ENCODE results near the gene LILRB1. TPM values are rescaled to one million over a fixed set of nuclear protein-coding genes. Genes with fewer than 3 reads are reported as not detected.
"Not testable (repeated sequence)": the region's sequence is repeated elsewhere in the genome, so short reads cannot be mapped to it uniquely, and the experiment has no call there.

The LILRB1 gene
- total RNA-seq, 1 donor from 2014 or later, result not detected

DNA sequence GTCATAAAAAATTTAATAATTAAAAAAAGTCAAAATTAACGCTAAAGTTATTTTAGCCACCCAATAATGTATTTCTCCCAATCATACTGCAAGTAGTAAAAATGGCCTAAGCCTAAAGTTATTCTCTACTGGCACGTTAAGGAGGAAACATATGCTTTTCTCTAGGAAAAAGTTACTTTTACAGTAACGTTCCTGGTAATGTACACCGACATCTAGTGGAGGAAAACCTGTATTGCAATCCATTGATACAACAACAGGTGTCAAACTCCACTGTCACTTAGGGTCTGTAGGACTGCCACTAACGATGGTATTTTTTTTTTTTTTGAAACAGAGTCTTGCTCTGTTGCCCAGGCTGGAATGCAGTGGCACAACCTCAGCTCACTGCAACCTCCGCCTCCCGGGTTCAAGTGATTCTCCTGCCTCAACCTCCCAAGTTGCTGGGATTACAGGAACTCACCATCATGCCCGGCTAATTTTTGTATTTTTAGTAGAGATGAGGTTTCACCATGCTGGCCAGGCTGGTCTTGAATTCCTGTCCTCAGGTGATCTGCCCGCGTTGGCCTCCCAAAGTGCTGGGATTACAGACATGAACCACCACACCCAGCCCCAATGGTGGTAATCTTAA lies 46.0 kb downstream of the LILRB1 start:
- not testable (repeated sequence) for H3K4me1 Mint-ChIP-seq (ENCODE audit: low read depth); DNase-seq (ENCODE audit: low spot score); H3K4me3 Mint-ChIP-seq (ENCODE audit: low read depth); H3K9me3 Mint-ChIP-seq; H3K27me3 Mint-ChIP-seq (ENCODE audit: low read depth); H3K36me3 Mint-ChIP-seq (ENCODE audit: low read depth); H3K27ac Mint-ChIP-seq
- intact Hi-C loops (cut with micrococcal nuclease), result loop anchor here (1.0 kb wide), 1 partner anchor 198 kb away; no protein-coding TSS in a partner anchor

DNA sequence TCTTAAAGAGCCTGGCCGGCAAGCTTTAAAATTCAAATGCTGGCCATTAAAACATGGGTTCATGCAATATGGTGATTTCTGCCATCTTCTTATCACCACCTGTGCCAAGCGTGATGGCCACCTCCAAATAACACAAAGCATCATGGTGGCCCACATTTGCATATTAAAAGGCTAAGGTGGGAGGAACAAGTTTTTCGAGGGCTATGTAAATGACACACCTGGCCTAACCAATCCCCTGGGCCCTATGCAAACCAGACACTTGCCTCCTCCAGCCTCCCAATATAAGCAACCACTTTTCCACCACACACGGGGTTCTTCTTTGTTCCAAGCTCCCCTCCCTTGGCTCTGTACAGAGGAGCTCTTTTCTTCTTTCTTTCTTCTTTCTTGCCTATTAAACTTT lies 46.9 kb downstream of the LILRB1 start:
- Mint-ChIP-seq H3K36me3 (ENCODE audit: low read depth) (no peaks in the 10 kb centered on the region), H3K4me1 (ENCODE audit: low read depth) (no peaks in the 10 kb centered on the region), H3K4me3 (ENCODE audit: low read depth) (no peak overlapping the region), H3K27ac (no peak overlapping the region), H3K27me3 (ENCODE audit: low read depth) (no peaks in the 10 kb centered on the region), H3K9me3 (no peaks in the 10 kb centered on the region)
- no peak for DNase-seq (ENCODE audit: low spot score)
- intact Hi-C loops (cut with micrococcal nuclease), result no loop called here

DNA sequence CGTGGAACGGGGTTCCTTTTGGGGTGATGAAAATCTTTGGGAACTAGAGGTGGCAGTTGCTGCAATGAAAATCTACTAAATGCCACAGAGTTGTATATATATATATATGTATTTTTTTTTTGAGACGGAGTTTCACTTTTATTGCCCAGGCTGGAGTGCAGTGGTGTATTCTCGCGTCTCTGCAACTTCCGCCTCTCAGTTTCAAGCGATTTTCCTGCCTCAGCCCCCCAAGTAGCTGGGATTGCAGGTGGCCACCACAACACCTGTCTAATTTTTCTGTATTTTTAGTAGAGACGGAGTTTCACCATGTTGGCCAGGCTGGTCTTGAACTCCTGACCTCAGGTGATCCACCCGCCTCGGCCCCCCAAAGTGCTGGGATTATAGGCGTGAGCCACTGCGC lies 51.3 kb downstream of the LILRB1 start:
- H3K27ac Mint-ChIP-seq; H3K4me3 Mint-ChIP-seq (ENCODE audit: low read depth); DNase-seq (ENCODE audit: low spot score); intact Hi-C loops (cut with micrococcal nuclease); H3K36me3 Mint-ChIP-seq (ENCODE audit: low read depth); H3K27me3 Mint-ChIP-seq (ENCODE audit: low read depth); H3K4me1 Mint-ChIP-seq (ENCODE audit: low read depth); H3K9me3 Mint-ChIP-seq: not testable (repeated sequence)

DNA sequence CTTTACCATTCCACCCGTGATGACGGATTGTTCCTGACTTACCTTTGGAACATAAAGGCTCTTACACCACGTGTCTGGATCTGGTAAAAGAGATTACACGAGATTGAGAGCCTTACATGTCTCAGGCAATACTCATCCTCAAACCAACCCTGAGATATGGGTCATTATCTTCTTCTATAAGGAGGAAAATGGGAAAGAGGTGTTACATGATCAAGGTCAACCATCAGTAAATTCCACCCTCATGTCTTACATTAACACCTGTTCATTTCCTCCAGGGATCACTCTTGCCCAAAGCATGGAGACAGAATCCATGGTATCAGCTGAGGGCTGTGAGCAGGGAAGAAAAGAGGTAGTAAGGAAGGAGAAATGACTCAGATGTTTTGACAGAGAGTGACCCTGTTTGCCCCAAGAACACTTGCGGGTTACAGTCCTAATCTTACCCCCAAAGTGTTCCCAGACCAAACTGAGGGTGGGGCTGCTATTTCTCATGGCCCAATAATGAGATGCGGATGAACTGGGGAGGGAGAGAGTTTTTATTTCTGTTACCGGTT lies 52.1 kb downstream of the LILRB1 start:
- Mint-ChIP-seq H3K9me3 (no peaks in the 10 kb centered on the region), H3K4me3 (ENCODE audit: low read depth) (no peak overlapping the region), H3K36me3 (ENCODE audit: low read depth) (no peaks in the 10 kb centered on the region), H3K27me3 (ENCODE audit: low read depth) (no peaks in the 10 kb centered on the region), H3K4me1 (ENCODE audit: low read depth) (no peaks in the 10 kb centered on the region), H3K27ac (no peak overlapping the region)
- intact Hi-C loops (cut with micrococcal nuclease), result no loop called here
- DNase-seq (ENCODE audit: low spot score), result no peak

DNA sequence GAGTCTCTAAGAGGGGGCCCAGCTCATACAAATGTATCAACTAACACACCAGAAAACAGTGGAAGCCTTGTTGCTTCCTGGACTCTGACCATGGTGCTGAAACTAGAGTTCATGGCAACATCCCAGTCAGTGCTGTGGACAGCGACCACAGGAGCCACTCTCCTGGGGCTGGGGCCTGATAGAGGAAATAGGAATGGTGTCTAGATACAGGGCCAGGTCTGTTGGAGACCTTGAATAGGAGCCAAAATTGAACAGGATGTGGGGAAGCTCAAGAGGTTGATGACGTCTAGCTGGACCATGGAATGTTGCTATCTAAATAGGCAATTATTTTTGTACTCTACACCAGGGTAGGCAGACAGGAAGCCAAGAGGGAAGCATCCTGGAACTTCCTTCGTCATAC lies 54.2 kb downstream of the LILRB1 start:
- H3K4me1 Mint-ChIP-seq (ENCODE audit: low read depth), result no peaks in the 10 kb centered on the region
- H3K27ac Mint-ChIP-seq, result no peak overlapping the region
- no peaks in the 10 kb centered on the region for H3K9me3 Mint-ChIP-seq
- H3K36me3 Mint-ChIP-seq (ENCODE audit: low read depth), result no peaks in the 10 kb centered on the region
- H3K4me3 Mint-ChIP-seq (ENCODE audit: low read depth), result no peak overlapping the region
- H3K27me3 Mint-ChIP-seq (ENCODE audit: low read depth), result peaks cover 1% of the 10 kb centered on the region
- intact Hi-C loops (cut with micrococcal nuclease), result no loop called here
- no peak for DNase-seq (ENCODE audit: low spot score)

Other genes starting within 250 kb of the LILRB1 start
- 0.50 TPM in 1 of 2 replicates, not detected in the other for gene TTYH1, start 215.0 kb upstream of the LILRB1 start, total RNA-seq
- 203 and 209 TPM in 2 replicates for gene LENG8, start 181.3 kb upstream of the LILRB1 start, total RNA-seq
- gene LENG9, start 166.7 kb upstream of the LILRB1 start, total RNA-seq, result 7.5 and 8.1 TPM in 2 replicates
- gene CDC42EP5, start 157.2 kb upstream of the LILRB1 start, total RNA-seq, result 1.0 TPM in 1 of 2 replicates, not detected in the other
- gene LAIR2, start 127.7 kb upstream of the LILRB1 start, total RNA-seq, result 76.8 and 77.7 TPM in 2 replicates
- not detected in 2 replicates for gene LILRA2, start 56.7 kb upstream of the LILRB1 start, total RNA-seq
- gene LILRA1, start 36.9 kb upstream of the LILRB1 start, total RNA-seq, result not detected in 2 replicates
- gene LILRB4, start 32.5 kb downstream of the LILRB1 start, total RNA-seq, result 0.32 and 0.46 TPM in 2 replicates
- gene KIR3DL3, start 94.0 kb downstream of the LILRB1 start, total RNA-seq, result not detected in 2 replicates
- gene KIR2DL3, start 108.0 kb downstream of the LILRB1 start, total RNA-seq, result not detected in 2 replicates
- not detected in 2 replicates for gene KIR2DL1, start 139.3 kb downstream of the LILRB1 start, total RNA-seq
- not detected in 2 replicates for gene KIR2DL4, start 173.1 kb downstream of the LILRB1 start, total RNA-seq
- gene KIR3DL1, start 186.0 kb downstream of the LILRB1 start, total RNA-seq, result not detected in 2 replicates
- gene KIR2DS4, start 202.2 kb downstream of the LILRB1 start, total RNA-seq, result not detected in 2 replicates
- gene KIR3DL2, start 220.0 kb downstream of the LILRB1 start, total RNA-seq, result 0.64 and 0.69 TPM in 2 replicates
- not detected in 2 replicates for gene FCAR, start 243.8 kb downstream of the LILRB1 start, total RNA-seq